HL-60 (cell line): ENCODE measurements around the gene CD226.
"Not testable (repeated sequence)": the region's sequence is repeated elsewhere in the genome, so short reads cannot be mapped to it uniquely, and the experiment has no call there.

Experiments
- GABPA ChIP-seq: IDR thresholded peaks from 2 replicates; pipeline ENCODE4 v1.6.1; 2012; ENCODE audit warnings: low read depth
- POLR2AphosphoS5 ChIP-seq: IDR thresholded peaks from 2 replicates; pipeline ENCODE4 v1.6.1; 2012; ENCODE audit warnings: low read depth
- TF ChIP-seq, protein P1 (sequence below): IDR thresholded peaks from one replicate; pipeline ENCODE4 v1.5.1; 2011; ENCODE audit warnings: low read length, control low read depth, inconsistent platforms; ENCODE audit not compliant: insufficient read depth
- TF ChIP-seq, protein P2 (sequence below): IDR thresholded peaks from 2 replicates; pipeline ENCODE4 v1.6.1; 2012; ENCODE audit warnings: low read depth; ENCODE audit not compliant: insufficient replicate concordance

DNA sequence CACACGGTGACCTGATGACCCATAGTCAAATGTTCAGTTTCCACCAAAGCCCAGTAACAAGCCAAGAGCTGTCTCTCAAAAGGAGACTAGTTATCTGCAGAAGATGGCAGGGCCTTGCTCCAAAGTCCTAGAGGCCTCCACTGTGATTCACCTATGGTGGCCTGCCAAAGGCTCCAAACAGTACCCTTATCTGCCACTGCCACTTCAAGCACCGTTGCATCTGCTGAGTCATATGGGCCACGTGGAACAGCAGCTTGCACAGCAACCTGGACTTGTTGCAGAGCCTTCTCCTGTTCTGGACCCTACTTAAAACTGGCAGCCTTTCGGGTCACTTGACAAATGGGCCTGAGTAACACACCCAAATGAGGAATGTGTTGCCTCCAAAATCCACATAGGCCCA is 27.6 kb upstream of the CD226 start:
- TF ChIP-seq, protein P1, sequence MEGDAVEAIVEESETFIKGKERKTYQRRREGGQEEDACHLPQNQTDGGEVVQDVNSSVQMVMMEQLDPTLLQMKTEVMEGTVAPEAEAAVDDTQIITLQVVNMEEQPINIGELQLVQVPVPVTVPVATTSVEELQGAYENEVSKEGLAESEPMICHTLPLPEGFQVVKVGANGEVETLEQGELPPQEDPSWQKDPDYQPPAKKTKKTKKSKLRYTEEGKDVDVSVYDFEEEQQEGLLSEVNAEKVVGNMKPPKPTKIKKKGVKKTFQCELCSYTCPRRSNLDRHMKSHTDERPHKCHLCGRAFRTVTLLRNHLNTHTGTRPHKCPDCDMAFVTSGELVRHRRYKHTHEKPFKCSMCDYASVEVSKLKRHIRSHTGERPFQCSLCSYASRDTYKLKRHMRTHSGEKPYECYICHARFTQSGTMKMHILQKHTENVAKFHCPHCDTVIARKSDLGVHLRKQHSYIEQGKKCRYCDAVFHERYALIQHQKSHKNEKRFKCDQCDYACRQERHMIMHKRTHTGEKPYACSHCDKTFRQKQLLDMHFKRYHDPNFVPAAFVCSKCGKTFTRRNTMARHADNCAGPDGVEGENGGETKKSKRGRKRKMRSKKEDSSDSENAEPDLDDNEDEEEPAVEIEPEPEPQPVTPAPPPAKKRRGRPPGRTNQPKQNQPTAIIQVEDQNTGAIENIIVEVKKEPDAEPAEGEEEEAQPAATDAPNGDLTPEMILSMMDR, result not testable (repeated sequence)
- TF ChIP-seq, protein P2, sequence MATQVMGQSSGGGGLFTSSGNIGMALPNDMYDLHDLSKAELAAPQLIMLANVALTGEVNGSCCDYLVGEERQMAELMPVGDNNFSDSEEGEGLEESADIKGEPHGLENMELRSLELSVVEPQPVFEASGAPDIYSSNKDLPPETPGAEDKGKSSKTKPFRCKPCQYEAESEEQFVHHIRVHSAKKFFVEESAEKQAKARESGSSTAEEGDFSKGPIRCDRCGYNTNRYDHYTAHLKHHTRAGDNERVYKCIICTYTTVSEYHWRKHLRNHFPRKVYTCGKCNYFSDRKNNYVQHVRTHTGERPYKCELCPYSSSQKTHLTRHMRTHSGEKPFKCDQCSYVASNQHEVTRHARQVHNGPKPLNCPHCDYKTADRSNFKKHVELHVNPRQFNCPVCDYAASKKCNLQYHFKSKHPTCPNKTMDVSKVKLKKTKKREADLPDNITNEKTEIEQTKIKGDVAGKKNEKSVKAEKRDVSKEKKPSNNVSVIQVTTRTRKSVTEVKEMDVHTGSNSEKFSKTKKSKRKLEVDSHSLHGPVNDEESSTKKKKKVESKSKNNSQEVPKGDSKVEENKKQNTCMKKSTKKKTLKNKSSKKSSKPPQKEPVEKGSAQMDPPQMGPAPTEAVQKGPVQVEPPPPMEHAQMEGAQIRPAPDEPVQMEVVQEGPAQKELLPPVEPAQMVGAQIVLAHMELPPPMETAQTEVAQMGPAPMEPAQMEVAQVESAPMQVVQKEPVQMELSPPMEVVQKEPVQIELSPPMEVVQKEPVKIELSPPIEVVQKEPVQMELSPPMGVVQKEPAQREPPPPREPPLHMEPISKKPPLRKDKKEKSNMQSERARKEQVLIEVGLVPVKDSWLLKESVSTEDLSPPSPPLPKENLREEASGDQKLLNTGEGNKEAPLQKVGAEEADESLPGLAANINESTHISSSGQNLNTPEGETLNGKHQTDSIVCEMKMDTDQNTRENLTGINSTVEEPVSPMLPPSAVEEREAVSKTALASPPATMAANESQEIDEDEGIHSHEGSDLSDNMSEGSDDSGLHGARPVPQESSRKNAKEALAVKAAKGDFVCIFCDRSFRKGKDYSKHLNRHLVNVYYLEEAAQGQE, result not testable (repeated sequence)
- TF ChIP-seq GABPA, POLR2AphosphoS5: not testable (repeated sequence)
